ENCODE data around the gene CNTD1.
"Not testable (repeated sequence)": the region's sequence is repeated elsewhere in the genome, so short reads cannot be mapped to it uniquely, and the experiment has no call there.

CNTD1 gene, protein sequence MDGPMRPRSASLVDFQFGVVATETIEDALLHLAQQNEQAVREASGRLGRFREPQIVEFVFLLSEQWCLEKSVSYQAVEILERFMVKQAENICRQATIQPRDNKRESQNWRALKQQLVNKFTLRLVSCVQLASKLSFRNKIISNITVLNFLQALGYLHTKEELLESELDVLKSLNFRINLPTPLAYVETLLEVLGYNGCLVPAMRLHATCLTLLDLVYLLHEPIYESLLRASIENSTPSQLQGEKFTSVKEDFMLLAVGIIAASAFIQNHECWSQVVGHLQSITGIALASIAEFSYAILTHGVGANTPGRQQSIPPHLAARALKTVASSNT

GRCh38 chr17:42798383-42799380, at the start of gene CNTD1, which contains the start of gene COA3:
CNTD1 (plus strand) TSS chr17:42798861; CDS start chr17:42799068, 207 bp downstream.
COA3 (minus strand) TSS chr17:42798704; CDS start chr17:42798681, 23 bp downstream.
- DNase-seq = peak; percentile 90

DNA sequence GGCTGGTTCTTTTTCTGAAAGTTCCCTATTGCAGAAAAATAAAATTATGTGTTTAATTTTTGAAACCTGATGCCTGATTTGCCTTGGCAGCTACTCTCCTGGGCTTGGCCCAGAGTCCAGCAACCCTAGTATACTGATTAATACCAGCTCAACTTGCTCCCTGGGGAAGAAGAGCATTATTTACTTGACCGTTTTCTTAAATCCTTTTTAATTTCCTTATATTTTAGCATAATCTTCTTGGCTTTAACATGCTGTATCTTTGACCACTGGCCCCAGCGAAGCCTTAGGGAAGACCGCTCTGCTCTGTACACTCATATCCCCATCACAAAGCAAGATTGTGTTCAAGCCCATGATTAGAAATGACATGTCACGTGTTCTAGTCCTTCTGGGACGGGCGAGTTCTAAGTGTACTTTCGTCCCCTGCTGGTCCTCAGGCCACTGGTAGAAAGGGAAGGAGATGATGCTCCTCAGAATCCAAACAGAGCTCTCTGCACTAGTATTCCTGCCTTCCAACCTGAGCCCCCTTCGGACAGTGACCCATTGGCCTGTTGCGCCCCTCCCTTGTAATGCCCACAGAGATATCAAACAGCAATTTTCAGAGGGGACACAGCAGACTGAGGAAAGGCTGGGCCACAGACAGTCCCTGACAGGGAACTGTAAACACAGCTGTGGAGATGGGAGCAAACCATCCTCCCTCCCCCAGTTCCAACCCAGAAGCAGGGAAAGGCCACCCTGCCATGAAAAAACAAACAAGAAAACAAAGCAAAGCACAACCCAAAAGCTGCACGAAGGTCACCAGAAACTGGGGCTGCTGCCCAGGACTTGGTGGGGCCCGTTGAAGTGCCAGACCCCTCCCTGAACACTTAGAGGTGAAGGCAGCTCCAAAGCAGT, 49.5 kb upstream of the CNTD1 start:
- no peak for DNase-seq

- no peak for DNase-seq
Observed at GRCh38 chr17:42750739-42751344, 47.8 kb upstream of the CNTD1 start.

DNA sequence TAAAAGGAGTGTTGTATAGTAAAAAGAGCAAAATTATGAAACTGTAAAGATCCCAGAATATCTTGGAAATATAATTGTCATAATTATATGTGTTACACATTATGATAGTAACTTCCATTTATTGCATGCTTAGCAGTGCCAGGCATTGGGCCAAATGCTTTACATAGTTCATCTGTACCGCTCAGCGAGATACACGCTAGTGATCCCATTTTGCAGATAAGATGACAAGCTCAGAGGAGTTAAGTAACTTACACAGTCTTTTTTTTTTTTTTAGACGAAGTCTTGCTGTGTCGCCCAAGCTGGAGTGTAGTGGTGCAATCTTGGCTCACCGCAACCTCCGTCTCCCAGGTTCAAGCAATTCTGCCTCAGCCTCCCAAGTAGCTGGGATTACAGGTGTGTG, 47.0 kb upstream of the CNTD1 start:
- DNase-seq = no peak

GRCh38 chr17:42754782-42755181, 43.9 kb upstream of the CNTD1 start:
- no peak for DNase-seq

- DNase-seq = no peak
Observed at GRCh38 chr17:42759982-42760651, 38.5 kb upstream of the CNTD1 start.

- DNase-seq = peak; percentile 78
Observed at GRCh38 chr17:42760652-42761581, 37.7 kb upstream of the CNTD1 start, which contains the start of gene RAMP2. RAMP2 (plus strand) TSS chr17:42761227; CDS start chr17:42761262, 35 bp downstream.

GRCh38 chr17:42761638-42762037, 37.0 kb upstream of the CNTD1 start:
- no peak for DNase-seq

GRCh38 chr17:42766124-42766523, 32.5 kb upstream of the CNTD1 start:
- no peak for DNase-seq

DNA sequence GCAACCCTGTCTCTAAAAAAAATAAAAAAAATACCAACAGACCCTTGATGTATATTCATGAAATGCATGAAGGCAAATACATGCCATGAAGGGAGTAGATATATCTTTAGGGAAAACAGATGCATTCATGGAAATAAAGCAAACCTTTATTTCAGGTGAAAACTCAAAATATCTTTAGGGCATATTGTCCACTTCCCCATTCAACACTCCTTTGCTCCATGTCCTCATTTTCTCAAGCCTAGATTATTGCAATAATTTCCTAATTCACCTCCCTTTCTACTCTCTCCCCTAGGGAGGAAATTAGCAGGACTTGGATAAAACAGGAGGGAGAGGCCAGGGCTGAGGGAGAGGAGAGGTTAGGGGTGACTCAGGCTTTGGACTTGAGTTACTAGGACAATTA, 31.1 kb upstream of the CNTD1 start:
- DNase-seq = no peak

DNA sequence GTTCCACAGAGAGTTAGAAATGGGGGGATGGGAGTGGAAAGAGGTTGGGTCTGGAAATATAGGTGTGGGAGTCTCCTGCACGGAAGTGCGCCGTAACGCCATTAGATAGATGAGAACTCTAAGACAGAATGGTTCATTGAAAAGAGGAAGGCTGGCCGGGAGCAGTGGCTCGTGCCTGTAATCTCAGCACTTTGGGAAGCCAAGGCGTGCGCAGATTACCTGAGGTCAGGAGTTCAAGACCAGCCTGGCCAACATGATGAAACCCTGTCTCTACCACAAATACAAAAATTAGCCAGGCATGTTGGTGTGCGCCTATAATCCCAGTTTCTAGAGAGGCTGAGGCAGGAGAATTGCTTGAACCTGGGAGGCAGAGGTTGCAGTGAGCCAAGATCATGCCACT, 30.7 kb upstream of the CNTD1 start:
- DNase-seq = not testable (repeated sequence)

GRCh38 chr17:42769964-42770363, 28.7 kb upstream of the CNTD1 start:
- DNase-seq = not testable (repeated sequence)

DNA sequence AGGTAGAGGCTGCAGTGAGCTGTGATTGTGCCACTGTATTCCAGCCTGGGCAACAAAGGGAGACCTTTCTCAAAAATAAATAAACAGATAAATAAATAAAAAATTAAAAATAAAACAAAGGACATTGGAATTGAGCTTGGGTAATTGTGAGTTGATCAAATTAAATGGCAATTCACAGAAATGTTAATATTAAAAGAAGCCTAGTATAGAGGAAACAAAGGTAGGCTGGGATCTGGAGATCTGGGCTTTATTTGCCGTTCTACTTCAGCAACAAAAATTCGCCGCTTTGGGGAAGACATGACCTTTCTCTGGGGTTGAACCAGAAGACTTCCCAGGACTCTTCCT, 25.7 kb upstream of the CNTD1 start:
- DNase-seq = no peak

DNA sequence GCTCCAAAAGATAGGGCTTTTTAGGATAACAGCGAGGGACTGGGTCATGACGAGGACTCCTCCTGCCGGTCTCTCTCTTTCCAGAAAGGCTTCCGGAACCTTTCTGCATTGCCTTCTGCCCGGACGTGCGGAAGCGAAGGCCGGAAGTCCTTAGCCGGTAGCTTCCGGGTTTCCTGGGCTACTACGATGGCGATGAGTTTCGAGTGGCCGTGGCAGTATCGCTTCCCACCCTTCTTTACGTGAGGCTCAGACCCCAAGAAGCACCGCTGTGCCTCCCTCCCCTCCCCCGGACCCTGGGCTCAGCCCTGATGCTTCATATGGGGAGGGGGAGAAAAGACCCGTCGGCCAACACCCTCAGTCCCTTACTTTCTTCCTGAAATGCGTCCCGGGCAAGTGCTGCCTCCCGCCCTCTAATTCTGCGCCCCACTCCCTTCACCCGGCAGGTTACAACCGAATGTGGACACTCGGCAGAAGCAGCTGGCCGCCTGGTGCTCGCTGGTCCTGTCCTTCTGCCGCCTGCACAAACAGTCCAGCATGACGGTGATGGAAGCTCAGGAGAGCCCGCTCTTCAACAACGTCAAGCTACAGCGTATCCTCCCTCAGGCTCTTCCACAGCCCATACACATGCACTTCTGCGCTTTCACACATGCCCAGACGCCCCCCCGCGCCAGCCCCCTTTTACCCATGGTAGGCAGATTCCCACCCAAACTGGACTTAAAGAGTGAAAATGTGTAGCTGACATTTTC, 25.2 kb upstream of the CNTD1 start, which contains the start of gene VPS25:
Gene VPS25, plus strand, starts transcription at position 160 of the 746 bp plus-strand sequence. Its CDS starts 27 bp downstream, at position 187.
- peak; percentile 86 for DNase-seq

DNA sequence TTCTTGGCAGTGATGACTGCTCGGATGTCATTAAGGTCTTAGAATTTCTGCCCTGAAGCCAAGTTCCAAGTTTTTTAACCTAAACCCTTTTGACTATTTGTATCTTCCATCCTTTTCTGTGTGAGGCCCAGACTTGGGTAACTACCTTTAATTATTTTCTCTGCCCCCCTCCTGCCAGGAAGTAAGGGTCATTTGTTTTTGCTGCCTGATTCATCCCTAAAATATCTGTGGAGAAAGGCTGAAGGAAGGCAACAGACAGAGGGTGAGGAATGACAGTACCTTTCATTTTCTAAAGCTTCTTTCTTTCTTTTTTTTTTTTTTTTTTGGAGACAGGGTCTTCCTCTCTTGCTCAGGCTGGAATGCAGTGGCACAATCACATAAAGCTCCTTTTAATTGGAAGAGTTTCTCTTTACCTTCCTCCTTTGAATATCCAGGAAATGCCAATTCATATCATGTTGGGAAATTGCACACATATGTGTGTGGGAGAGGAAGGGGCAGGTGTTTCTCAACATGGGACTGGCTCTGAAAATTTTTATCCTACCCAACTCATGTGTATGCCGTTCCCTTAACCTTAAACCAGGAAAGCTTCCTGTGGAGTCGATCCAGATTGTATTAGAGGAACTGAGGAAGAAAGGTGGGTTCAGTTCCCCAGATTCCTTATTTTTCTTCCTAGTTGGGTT, 24.5 kb upstream of the CNTD1 start:
- no peak for DNase-seq

GRCh38 chr17:42775534-42776098, 23.0 kb upstream of the CNTD1 start:
- no peak for DNase-seq

- DNase-seq = no peak
Observed at GRCh38 chr17:42778570-42778969, 20.1 kb upstream of the CNTD1 start.

DNA sequence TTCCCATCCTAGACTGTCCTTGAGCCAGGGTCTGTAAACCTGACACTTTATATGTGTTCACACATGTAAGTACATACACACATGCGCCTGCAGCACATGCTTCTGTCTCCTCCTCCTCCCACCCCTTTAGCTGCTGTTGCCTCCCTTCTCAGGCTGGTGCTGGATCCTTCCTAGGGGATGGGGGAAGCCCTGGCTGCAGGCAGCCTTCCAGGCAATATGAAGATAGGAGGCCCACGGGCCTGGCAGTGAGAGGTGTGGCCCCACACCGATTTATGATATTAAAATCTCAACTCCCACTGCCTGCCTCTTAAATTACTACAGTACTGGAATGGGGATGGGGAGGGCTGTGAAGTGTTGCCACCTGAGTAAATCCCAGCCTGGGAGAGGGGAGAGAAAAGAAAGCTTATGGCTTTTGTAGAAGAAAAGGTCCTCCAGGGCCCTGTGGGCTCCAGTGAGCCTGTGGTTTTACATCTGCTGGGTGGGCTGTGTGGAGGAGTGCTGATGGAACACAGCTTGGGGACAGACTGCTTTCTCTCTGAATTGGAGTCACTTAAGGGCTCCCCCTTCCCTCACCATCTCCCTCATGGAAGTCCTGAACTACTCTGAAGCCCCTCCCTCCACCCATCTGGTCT, 19.2 kb upstream of the CNTD1 start:
- DNase-seq = no peak
